GM21390 (cell line): ENCODE results near the gene TRIM72.
A peak's percentile ranks its signal among the peaks of the same experiment; 100 is the strongest.
"Not testable (repeated sequence)": the region's sequence is repeated elsewhere in the genome, so short reads cannot be mapped to it uniquely, and the experiment has no call there.

ENCODE experiments used
- ATAC-seq: cut with Tn5 transposase; IDR thresholded peaks from one replicate; pipeline ENCODE4 v1.9.1; 2021; ENCODE audit not compliant: unreplicated experiment

Gene TRIM72

DNA sequence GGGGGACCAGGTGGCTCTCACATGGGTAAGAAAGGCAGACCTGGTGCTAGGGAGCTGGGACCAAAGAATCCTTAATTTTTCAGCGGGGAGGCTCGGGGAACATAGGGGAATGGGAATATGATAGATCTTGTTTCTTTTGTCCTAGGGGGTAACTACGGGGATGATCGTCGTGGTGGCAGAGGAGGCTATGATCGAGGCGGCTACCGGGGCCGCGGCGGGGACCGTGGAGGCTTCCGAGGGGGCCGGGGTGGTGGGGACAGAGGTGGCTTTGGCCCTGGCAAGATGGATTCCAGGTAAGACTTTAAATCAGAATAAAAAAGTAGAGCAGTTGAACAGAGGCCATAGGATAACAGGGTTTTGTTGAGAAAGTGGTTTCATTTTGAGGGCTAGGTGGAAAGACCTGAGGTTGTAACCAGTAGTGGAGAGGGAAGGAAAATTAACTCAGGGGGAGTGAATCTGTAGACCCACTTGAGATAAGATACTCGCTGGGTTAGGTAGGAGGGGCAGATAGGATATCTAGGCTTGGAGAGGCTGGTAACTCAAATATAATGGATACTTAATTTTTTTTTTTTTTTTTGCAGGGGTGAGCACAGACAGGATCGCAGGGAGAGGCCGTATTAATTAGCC lies 23.0 kb upstream of the TRIM72 start:
- ATAC-seq = no peak

DNA sequence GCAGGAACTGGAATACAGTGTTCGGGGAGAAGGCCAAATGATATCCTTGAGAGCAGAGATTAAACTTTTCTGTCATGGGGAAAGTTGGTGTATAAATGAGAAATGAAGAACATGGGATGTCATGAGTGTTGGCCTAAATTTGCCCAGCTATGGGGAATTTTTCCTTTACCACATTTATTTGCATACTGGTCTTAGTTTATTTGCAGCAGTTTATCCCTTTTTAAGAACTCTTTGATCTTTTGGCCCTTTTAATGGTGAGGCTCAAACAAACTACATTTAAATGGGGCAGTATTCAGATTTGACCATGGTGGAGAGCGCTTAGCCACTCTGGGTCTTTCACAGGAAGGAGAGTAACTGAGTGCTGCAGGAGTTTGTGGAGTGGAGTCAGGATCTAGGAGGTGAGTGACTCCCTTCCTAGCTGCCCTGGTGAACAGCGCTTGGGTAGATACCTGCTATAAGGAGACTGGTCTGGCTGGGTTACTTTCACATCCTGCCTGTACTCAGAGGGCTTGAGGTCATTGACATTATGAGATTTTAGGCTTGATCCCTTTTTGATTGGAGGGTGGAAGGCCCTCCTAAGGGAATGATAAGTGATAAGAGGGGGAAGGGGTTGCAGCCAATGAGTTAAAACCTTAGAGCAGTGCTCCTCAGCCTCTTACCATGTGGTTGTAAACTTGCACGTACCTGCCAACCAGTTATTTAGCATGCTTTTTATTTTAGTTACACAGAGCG lies 22.1 kb upstream of the TRIM72 start:
- no peak for ATAC-seq

DNA sequence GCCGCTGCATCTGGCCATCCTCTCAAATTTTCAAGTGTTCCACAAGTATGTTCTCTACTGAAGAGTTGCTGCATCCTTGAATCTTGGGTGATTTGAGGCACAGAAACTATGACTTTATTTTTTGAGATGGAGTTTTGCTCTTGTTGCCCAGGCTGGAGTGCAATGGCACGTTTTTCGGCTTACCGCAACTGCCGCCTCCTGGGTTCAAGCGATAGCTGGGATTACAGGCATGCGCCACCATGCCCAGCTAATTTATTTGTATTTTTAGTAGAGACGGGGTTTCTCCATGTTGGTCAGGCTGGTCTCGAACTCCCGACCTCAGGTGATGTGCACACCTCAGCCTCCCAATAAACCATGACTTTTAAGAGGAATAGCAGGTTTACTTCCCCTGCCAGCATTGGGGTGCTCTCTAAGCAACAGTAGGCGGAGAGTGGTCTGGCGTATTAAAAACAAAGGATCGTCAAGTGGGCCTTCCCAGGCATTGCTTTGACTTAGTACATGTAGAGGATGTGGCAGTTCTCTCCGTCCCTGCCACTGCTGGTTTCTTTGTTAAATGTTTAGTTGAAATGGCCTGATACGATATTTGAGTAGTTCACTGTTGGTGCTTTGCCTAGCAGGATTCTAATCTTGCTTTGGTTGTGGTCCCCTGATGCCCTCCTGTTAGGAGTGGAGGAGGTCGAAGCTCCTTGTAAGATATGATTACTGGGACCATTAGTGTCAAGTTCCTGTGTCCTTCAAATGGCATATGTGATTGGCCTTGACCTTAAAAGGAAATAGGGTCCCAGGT lies 20.9 kb upstream of the TRIM72 start:
- no peak for ATAC-seq

DNA sequence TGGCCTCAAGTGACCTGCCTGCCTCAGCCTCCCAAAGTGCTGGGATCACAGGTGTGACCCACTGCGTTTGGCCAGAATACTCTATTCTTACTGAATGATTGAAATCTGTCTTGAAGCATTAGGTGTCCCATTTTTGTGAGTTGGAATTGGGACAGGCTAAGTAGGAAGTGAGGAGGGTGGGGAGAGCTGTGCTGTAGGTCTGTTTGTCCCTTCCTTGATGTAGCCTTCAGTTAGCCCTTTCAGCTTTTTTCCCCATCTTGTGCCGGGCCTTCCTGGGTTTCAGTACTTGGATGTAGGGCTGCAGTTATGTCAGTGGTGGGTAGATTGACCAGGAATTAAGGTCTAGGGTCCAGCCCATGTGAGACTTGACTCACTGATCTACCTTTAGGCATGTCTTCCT lies 20.0 kb upstream of the TRIM72 start:
- ATAC-seq = no peak

DNA sequence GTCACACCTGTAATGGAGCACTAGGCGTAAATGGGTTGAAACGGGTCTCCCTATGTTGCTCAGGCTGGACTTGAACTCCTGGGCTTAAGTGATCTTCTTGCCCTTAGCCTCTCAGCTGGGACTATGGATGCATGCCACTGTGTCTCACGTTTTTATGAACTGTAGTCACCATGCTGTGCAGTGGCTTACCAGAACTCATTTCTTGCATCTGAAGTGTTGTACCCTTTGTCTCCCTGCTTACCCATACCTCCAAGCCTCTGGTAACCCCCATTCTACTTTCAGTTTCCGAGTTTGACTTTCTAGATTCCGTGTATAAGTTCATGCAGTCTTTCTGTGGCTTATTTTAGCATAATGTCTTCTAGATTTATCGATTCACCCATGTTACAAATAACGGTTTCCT lies 19.0 kb upstream of the TRIM72 start:
- no peak for ATAC-seq

DNA sequence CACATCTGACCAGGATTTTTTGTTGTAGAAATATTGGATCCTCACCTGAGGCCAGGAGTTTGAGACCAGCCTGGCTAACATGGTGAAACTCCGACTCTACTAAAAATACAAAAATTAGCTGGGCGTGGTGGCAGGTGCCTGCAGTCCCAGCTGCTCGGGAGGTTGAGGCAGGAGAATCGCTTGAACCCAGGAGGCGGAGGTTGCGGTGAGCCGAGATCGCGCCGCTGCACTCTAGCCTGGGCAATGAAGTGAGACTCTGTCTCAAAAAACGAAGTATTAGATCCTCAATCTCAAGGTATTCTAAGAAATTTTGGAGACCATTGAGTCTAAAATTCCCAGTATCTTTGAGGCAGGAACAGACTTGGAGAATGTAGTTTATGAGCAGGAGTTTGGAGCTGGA lies 18.1 kb upstream of the TRIM72 start:
- ATAC-seq = not testable (repeated sequence)

DNA sequence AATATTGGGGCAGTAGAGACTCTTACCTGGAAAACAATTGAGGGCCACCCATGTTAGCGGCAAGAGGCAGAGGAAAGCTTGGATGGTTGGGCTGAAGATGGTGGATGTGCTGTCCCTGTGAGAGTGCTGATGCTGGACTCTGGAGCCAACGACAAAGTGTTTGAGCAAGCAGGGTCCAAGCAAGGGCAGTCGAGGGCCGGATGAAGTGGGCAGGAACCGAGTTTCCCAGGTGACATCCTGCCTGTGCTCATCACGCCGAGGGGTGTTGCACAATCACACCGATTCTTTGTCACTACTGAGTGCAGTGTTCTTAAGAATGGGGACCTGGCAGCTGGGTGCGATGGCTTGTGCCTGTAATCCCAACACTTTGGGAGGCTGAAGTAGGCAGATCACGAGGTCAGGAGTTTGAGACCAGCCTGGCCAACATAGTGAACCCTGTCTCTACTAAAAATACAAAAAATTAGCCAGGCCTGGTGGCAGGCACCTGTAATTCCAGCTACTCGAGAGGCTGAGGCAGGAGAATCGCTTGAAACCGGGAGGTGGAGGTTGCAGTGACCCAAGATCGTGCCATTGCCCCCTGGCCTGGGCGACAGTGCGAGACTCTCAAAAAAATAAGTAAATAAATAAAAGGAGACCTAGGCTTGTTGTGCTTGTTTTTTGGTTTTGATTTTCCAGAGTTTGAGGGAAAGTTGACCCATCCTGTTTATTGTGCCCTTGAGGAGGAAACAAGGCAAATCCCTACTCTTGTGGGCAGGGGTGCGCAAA lies 17.4 kb upstream of the TRIM72 start:
- ATAC-seq = no peak

DNA sequence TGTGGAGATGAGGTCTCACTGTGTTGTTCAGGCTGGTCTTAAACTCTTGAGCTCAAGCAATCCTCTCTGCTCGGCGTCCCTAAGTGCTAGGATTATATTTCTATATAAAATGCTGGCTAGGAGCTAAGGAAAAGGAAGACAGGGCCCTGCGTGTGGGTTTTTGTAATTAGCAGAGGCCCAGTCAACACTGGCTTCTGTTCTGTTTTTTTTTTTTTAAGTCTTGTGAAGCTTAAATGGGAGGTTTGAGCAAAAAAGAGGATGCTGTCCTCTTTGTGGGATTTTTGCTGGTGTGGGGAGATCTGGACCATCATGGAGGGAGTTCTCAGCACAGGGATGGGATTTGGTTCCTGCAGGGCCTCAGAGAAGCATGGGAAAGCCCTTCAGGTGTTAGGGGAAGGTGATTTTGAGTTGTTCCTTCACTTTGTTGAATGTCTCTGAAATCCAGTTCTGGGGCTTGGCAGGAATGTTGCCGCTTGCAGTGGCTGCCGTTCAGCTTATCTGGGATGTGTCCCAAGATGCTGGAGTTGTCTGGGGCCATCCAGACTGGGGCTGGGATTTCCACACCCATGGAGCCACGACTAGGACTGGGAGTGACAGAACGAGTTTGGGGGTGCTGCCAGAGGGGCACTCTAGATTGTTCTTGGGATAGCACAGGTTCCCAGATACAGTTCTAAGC lies 15.6 kb upstream of the TRIM72 start:
- no peak for ATAC-seq

DNA sequence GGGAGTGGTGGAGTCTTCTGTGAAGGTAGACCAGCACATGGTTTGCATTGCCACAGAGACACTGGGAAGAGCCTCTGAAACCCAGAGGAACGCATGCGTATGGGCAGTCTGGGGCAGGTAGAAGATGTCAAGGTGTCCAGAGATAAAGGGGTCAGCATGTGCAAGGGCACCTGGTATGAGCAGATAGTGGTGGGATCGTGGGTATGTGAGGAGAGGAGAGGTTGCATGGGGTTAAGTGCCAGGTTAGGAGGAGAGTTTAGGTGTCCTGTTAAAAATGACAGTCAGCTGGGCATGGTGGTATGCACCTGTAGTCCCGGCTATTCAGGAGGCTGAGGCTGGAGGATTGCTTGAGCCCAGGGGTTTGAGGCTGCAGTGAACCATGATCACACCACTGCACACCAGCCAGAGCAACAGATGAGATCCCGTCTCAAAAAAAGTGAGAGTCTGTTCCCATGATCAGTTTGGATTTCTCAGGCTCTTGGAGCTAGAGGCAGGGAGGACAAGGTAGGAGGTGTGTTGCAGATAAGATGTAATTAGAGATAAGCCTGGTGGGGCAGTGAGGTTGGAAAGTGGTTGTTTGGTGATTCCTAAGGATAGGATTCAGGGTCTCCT lies 14.4 kb upstream of the TRIM72 start:
- no peak for ATAC-seq

DNA sequence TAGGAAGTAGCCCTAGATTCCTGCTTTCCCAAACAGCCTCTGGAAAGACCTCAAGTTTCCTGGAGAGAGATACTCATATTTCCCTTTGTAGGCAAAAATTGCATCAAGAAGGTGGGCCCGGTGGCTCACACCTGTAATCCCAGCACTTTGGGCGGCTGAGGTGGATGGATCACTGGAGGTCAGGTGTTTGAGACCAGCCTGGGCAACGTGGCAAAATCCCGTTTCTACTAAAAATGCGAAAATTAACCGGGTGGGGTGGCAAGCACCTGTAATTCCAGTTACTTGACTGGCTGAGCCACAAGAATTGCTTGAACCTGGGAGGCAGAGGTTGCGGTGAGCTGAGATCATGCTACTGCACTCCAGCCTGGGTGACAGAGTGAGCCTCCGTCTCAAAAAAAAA lies 13.8 kb upstream of the TRIM72 start:
- not testable (repeated sequence) for ATAC-seq

DNA sequence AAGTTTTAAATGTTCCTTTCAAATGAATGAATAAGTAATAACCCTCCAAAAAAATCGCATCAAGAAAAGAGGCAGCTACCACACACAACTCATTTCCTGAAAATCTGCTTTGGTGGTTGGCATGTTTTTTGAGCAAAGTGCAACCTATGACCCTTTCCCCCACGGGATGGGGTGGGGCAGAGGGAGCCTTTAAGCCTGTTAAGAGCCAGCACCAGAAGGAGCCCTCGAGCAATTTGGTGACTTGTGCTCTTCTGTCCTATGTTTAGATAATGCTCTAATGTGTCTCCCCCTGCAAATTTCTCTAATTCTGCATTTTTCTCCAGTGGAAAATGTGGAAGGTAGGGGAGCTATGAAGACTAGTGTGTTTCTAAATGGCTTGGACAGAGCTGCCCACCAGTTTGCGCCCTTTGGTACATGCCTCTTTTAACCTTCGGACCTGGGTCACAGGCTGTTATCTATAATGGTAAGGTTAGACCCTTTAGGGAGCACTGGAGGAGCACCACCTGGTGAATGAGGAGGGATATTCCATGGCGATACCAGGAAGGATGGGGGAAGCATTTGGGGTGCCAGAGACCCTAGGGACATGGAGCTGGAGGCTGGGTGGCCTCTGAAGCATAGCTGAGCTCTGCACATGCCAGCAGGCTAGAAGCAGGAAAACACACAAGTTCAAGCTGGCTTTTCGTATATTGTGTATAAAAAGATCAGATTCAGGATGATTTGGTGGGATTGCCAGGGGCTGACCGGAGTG lies 12.9 kb upstream of the TRIM72 start:
- no peak for ATAC-seq

DNA sequence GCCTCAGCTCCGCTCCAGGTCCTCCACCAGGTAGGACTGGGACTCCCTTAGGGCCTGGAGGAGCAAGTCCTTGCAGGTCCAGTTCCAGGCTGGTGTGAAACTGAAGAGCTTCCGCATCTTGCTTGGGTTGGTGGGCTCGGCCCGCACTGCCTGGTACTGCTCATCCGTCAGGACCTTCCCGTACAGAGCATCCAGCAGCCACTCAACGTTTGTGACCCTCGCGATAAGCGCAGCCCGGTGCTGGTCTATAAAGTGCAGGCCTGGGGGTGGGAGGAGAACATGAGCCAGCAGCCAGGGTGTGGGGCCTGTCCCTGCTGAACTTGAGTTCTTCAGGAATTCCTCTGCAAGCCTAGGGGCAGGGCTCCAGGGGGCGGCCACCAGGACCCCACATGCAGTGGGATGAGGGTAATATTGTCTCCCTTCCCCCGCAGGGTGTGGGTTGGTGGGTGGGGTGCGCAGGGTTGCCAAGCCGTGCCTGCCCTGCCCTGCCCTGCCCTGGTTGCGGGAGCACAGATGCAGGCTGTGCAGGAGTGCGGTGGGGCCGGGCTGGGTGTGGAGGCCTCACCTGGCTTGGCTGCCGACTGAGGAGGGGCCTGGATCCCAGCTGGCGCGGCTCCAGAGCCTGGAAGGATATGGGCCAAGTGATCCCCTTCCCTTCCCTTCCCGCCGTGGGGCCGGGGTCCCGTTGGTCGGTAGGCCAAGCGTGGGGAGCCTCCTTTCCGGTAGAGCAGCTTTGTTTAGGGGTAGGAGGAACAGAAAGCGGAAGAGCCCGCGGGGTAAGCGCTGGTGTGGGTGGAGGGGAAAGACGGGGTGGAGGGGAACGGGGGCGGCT lies 12.1 kb upstream of the TRIM72 start:
- peak; percentile 49 for ATAC-seq

DNA sequence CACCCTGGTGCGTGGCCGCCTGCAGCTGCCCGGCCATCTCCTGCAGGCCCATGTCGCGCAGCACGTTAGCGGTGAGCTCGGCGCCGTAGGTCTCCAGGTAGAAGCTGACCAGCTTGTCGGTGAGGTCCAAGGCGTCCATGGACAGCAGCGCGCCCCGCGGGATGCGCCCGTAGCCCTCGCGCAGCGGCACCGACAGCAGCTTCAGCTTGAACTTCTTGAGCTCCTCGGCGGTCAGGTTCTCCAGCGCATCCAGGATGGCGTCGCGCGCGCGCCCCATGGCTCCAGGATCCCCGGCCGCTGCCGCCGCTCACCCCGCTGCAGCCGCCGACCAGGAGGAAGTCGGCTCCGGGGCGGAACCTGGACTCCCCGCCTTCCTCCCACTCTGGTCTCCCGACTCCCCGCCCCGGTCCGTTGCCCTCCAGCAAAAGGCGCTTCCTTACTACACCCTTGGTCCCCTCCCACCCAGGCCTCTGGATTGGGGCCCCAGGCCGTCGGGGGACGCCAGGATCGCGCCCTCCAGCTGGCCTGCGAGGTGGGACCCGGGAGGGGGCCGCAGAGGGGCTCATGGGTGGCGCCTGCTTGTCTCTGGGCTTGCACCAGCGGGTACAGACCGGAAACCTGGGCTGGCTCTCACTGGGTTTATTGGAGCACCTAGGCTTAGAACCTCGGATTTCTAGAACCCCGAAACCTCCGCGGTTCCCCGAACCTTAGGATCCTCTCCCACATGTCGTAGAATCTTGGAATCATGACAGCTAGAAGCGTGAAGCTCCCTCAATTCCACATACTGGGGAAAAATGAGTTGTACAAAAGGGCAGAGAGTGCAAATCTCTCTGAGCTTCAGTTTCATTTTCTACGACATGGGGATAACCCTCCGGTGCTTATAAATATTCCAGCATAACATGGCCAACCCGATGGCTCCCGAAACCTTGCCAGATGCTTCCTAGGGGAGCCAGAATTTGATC lies 11.2 kb upstream of the TRIM72 start, which contains the start of gene PYCARD:
PYCARD (minus strand) TSS at position 347 of the 962 bp plus-strand sequence; CDS start at position 277, 70 bp downstream.
- ATAC-seq = peak; percentile 47

DNA sequence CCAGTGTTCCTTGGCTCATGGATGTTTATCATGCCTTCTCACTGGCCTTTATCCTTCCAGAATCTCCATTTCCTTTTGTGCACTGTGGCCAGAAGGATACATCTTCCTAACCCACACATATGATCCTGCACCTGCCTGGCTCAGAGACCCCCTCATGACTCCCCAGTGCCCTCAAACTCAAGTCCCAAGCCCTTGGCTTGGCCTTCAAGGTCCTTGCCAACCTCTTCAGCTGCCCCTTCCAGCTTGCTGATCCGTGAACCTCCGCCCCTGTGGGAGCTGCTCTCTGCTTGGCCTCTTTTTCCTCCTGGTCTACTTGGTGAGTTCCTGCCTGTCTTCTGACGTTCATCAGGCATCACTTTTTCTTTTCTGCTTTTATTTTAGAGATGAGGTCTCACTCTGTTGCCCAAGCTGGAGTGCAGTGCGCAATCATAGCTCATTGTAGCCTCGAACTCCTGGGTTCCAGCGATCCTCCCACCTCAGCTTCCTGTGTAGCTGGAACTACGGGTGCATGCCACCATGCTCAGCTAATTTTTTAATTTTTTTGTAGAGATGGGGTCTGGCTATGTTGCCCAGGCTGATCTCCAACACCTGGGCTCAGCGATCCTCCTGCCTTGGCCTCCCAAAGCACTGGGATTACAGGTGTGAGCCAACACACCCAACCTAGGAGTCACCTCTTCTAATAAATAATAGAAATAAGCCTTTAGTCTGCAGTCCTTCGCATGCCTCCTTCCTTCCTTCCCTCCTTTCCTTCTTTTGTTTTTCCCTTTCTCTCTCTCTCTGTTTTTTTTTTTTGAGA lies 8.8 kb upstream of the TRIM72 start:
- ATAC-seq = no peak

DNA sequence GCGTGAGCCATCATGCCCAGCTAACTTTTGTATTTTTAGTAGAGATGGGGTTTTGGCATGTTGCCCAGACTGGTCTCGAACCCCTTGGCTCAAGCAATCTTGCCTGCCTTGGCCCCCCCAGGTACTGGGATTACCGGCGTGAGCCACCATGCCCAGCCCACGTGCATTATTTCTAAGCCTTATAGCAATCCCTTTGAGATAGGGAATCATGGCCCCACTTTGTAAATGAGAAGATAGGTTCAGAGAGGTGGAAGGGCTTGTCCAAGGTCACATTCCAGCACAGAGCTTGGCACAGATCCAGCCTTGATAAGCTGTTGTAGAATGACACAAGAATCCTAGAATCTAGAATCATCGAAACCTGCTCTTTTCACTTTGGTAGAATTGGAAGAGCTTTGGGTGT lies 7.1 kb upstream of the TRIM72 start:
- ATAC-seq = no peak

DNA sequence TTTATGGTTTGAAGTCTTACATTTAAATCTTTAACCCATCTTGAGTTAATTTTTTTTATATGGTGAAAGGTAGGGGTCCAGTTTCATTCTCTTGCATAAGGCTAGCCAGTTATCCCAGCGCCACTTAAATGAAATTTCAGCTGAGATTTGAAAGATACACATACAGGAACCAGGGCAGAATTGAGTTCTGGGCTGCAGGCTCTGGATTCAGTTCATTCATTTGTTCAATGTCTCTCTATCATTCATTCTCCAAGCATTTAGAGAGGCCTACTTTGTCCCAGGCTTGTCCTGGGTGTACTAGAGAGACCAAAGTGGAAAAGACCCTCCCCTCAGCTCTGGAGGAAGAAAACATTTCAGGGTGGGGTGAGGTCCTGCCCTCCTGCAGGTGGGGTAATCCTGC lies 577 bp upstream of the TRIM72 start:
- no peak for ATAC-seq
